ENCODE results near the gene SYP. TPM values are rescaled to one million over a fixed set of nuclear protein-coding genes. Genes with fewer than 3 reads are reported as not detected.

The SYP gene
- total and polyA plus RNA-seq, 10 donors, result 0.48 to 3.6 (median 1.5) TPM

DNA sequence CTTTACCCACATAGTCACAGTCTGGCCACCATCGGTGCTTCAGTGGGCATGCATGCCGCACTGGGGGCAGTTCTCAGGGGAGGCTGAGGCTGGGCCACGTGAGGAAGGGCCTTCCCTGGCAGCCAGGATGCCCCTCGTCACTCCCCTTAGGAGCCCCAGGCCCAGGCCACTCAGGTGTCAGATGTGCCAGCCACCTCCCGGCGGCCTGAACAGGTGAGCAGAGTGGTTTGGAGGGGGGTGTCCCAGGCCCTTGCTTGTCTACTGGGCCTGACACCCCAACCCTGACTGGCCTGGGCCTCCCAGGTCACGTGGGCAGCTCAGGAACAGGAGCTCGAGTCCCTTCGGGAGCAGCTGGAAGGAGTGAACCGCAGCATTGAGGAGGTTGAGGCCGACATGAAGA is 47.4 kb upstream of the SYP start:
- Histone ChIP-seq H3K9me3 (no peaks in the 10 kb centered on the region), H3K4me3 (no peak overlapping the region), H3K27me3 (replicated peaks in 1 of 7) (no peaks in the 10 kb centered on the region), H3K27ac (no peak overlapping the region), H3K36me3 (peaks cover 0 to 93% (median 50%) of the 10 kb centered on the region in 6 donors), H3K4me1 (no peaks in the 10 kb centered on the region)
- intact Hi-C loops (cut with DNase I; ENCODE audit: low total_unique reads), result no loop called here
- no peak for TF ChIP-seq CTCF (IDR thresholded peaks at IDR 0.05 in 8 of 11, conservative IDR thresholded peaks at IDR 0.05 in 3 of 11)
- no peak for TF ChIP-seq POLR2A (IDR thresholded peaks at IDR 0.05)
- no peak for TF ChIP-seq POLR2AphosphoS5 (IDR thresholded peaks at IDR 0.05)
- WGBS, 5 donors, result 87 to 98% (median 92%) methylated on average over 5 to 11 of the region's 11 CpGs; no CpG with 5 or more reads in 1 of the 5 donors
- DNase-seq, result no peak

- Histone ChIP-seq H3K4me1 (no peaks in the 10 kb centered on the region), H3K27me3 (replicated peaks in 1 of 7) (no peaks in the 10 kb centered on the region), H3K4me3 (no peak overlapping the region), H3K36me3 (peaks cover 0 to 100% (median 53%) of the 10 kb centered on the region in 6 donors), H3K27ac (no peak overlapping the region), H3K9me3 (no peaks in the 10 kb centered on the region)
- TF ChIP-seq POLR2A (IDR thresholded peaks at IDR 0.05), result no peak
- no peak for TF ChIP-seq CTCF (IDR thresholded peaks at IDR 0.05 in 8 of 11, conservative IDR thresholded peaks at IDR 0.05 in 3 of 11)
- TF ChIP-seq POLR2AphosphoS5 (IDR thresholded peaks at IDR 0.05), result no peak
- WGBS, 5 donors, result 80 to 96% (median 91%) methylated on average over 1 to 10 of the region's 10 CpGs
- DNase-seq, result no peak
- intact Hi-C loops (cut with DNase I; ENCODE audit: low total_unique reads), result no loop called here
These were observed 46.5 kb upstream of the SYP start for GRCh38 chrX:49246541-49246940.

GRCh38 chrX:49244207-49244606 is 44.2 kb upstream of the SYP start:
- no peaks in the 10 kb centered on the region for H3K27me3 ChIP-seq (replicated peaks in 1 of 7)
- intact Hi-C loops (cut with DNase I; ENCODE audit: low total_unique reads), result no loop called here
- H3K4me1 ChIP-seq, result peaks cover 0 to 5% (median 0%) of the 10 kb centered on the region in 6 donors
- no peak overlapping the region for H3K27ac ChIP-seq
- 77 to 100% (median 98%) methylated on average over 2 of the region's 2 CpGs for WGBS, 5 donors
- H3K4me3 ChIP-seq, result no peak overlapping the region
- no peak for DNase-seq
- TF ChIP-seq POLR2AphosphoS5 (IDR thresholded peaks at IDR 0.05) (no peak), CTCF (IDR thresholded peaks at IDR 0.05 in 8 of 11, conservative IDR thresholded peaks at IDR 0.05 in 3 of 11) (no peak), POLR2A (IDR thresholded peaks at IDR 0.05) (no peak)
- no peaks in the 10 kb centered on the region for H3K9me3 ChIP-seq
- peaks cover 0 to 90% (median 52%) of the 10 kb centered on the region in 6 donors for H3K36me3 ChIP-seq

GRCh38 chrX:49243166-49243565 is 43.2 kb upstream of the SYP start:
- intact Hi-C loops (cut with DNase I; ENCODE audit: low total_unique reads), result no loop called here
- peaks cover 0 to 85% (median 44%) of the 10 kb centered on the region in 6 donors for H3K36me3 ChIP-seq
- WGBS, 5 donors, result 84 to 100% (median 91%) methylated on average over 1 to 12 of the region's 12 CpGs

More at GRCh38 chrX:49243166-49243565, 43.2 kb upstream of the SYP start:
- no peak for DNase-seq
- Histone ChIP-seq H3K27me3 (replicated peaks in 1 of 7) (no peaks in the 10 kb centered on the region), H3K27ac (no peak overlapping the region), H3K4me1 (peaks cover 0 to 15% (median 0%) of the 10 kb centered on the region in 6 donors), H3K9me3 (no peaks in the 10 kb centered on the region), H3K4me3 (no peak overlapping the region)
- TF ChIP-seq CTCF (IDR thresholded peaks at IDR 0.05 in 8 of 11, conservative IDR thresholded peaks at IDR 0.05 in 3 of 11), result no peak
- no peak for TF ChIP-seq POLR2AphosphoS5 (IDR thresholded peaks at IDR 0.05)

Data from spleen (tissue), 11 donors.